GM06990 (cell line): ENCODE results near the gene ACYP2.

ENCODE experiments used
- DNase-seq: peaks from one replicate; pipeline ENCODE4 v3.0.0-alpha.2; 2011; ENCODE audit not compliant: insufficient read length; ENCODE audit errors: extremely low read depth
- H3K27me3 ChIP-seq: replicated peaks from 2 replicates; pipeline ENCODE4 v1.6.0; 2011; ENCODE audit warnings: low read length; ENCODE audit not compliant: control insufficient read depth, insufficient read depth
- H3K36me3 ChIP-seq: 2 replicates; pipeline ENCODE4 v1.5.1; 2011; ENCODE audit warnings: low read length; ENCODE audit not compliant: control insufficient read depth, insufficient read depth
- H3K4me3 ChIP-seq: replicated peaks from 2 replicates; pipeline ENCODE4 v1.5.1; 2011; ENCODE audit warnings: low read depth, mild to moderate bottlenecking, control low read depth, low read length
- TF ChIP-seq, protein P1 (sequence below): IDR thresholded peaks from 2 replicates; pipeline ENCODE4 v1.5.1; 2011; ENCODE audit warnings: low read length, control low read depth, mild to moderate bottlenecking, inconsistent platforms; ENCODE audit not compliant: insufficient read depth, poor library complexity, severe bottlenecking

The ACYP2 gene

GRCh38 chr2:54237428-54237827 is 122.0 kb downstream of the ACYP2 start:
- no peak for DNase-seq
- H3K4me3 ChIP-seq = no peak overlapping the region
- H3K36me3 ChIP-seq = no peaks in the 10 kb centered on the region
- TF ChIP-seq, protein P1, sequence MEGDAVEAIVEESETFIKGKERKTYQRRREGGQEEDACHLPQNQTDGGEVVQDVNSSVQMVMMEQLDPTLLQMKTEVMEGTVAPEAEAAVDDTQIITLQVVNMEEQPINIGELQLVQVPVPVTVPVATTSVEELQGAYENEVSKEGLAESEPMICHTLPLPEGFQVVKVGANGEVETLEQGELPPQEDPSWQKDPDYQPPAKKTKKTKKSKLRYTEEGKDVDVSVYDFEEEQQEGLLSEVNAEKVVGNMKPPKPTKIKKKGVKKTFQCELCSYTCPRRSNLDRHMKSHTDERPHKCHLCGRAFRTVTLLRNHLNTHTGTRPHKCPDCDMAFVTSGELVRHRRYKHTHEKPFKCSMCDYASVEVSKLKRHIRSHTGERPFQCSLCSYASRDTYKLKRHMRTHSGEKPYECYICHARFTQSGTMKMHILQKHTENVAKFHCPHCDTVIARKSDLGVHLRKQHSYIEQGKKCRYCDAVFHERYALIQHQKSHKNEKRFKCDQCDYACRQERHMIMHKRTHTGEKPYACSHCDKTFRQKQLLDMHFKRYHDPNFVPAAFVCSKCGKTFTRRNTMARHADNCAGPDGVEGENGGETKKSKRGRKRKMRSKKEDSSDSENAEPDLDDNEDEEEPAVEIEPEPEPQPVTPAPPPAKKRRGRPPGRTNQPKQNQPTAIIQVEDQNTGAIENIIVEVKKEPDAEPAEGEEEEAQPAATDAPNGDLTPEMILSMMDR = no peak
- no peaks in the 10 kb centered on the region for H3K27me3 ChIP-seq

DNA sequence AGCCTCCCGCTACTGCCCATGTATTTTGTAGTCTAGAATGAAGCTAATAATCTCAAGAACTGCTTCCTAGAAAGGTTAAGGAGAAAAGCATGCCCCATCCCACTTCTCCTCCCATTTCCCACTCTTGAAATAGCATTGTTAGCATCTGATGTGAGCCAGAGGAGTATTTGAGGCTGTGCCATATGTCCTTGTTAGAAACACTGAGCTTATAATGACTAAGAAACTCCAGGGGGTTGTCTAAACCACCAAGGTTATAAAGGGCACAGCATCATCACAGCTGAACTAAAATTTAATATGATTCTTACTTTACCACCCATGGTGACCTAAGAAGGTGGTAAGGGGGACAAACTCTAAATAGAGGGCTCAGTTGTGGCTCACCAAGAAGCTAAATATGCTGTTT is 124.0 kb downstream of the ACYP2 start:
- DNase-seq = no peak
- TF ChIP-seq, protein P1 = no peak
- no peak overlapping the region for H3K4me3 ChIP-seq
- no peaks in the 10 kb centered on the region for H3K36me3 ChIP-seq
- H3K27me3 ChIP-seq = no peaks in the 10 kb centered on the region

- DNase-seq = no peak
- no peak overlapping the region for H3K4me3 ChIP-seq
Observed at GRCh38 chr2:54240515-54241469, 125.4 kb downstream of the ACYP2 start.

DNA sequence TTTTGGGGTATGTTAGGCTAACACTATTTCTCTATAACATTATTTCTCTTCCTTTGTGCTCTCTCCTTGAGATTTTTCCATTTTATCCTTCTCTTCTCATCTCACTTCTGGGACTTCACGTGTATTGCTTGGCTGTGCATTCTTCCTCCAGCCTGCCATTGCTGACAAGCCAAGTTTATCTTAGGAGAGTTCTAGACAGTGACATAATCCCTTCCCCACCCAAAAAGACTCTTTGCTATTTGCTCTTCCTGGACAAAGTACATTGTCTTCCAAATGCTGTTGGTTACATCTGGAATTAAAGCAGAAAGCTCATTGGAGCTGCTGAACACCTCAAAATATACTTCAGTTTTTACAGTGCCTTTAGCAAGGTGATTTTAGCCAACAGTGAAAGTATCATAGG is 131.7 kb downstream of the ACYP2 start:
- no peak for DNase-seq
- H3K4me3 ChIP-seq = no peak overlapping the region
- no peaks in the 10 kb centered on the region for H3K36me3 ChIP-seq
- H3K27me3 ChIP-seq = no peaks in the 10 kb centered on the region; the same call in 1 of the 2 replicates
- TF ChIP-seq, protein P1 = no peak

More at GRCh38 chr2:54240515-54241469, 125.4 kb downstream of the ACYP2 start:
- H3K27me3 ChIP-seq = no peaks in the 10 kb centered on the region
- TF ChIP-seq, protein P1 = no peak
- H3K36me3 ChIP-seq = no peaks in the 10 kb centered on the region

DNA sequence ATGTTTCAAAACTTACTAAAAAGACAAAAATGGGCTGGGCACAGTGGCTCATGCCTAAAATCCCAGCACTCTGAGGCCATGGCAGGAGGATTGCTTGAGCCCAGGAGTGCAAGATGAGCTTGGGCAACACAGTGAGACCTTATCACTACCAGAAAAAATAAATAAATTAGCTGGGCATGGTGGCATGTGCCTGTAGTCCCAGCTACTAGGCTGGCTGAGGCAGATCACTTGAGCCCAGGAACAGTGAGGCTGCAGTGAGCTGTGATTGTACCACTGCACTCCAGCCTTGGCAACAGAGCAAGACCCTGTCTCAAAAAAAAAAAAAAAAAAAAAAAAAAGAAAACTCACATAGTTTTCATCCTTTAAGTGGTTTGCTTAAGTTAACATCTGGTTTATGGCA is 134.2 kb downstream of the ACYP2 start:
- Histone ChIP-seq H3K4me3 (no peak overlapping the region), H3K27me3 (no peaks in the 10 kb centered on the region; the same call in 1 of the 2 replicates), H3K36me3 (no peaks in the 10 kb centered on the region)
- TF ChIP-seq, protein P1 = no peak
- no peak for DNase-seq
